Liver (tissue), 9 donors: ENCODE results near the gene SGSM1. TPM values are rescaled to one million over a fixed set of nuclear protein-coding genes. Genes with fewer than 3 reads are reported as not detected.

Experiments
- DNase-seq: peaks from one replicate; pipeline ENCODE4 v3.0.0-alpha.2; 2017; ENCODE audit warnings: low spot score
- H3K27ac ChIP-seq, 2 donors: one replicate each; pipeline ENCODE4 v1.7.0; 2013; ENCODE audit warnings: inconsistent platforms in 2 of 2, low read length in 2 of 2, control low read depth in 1 of 2, low read depth in 1 of 2, mild to moderate bottlenecking in 1 of 2
- H3K27me3 ChIP-seq, 4 donors: one replicate each; pipeline versions ENCODE4 v1.6.1 to v1.7.0; 2013; ENCODE audit warnings: low read length in 3 of 4, inconsistent platforms in 1 of 4, mild to moderate bottlenecking in 1 of 4, moderate library complexity in 1 of 4; ENCODE audit not compliant: control insufficient read depth in 4 of 4, insufficient read depth in 4 of 4
- H3K36me3 ChIP-seq, 4 donors: one replicate each; pipeline versions ENCODE4 v1.6.1 to v1.7.0; 2013; ENCODE audit warnings: low read length in 3 of 4, mild to moderate bottlenecking in 3 of 4, low read depth in 1 of 4, moderate library complexity in 1 of 4; ENCODE audit not compliant: control insufficient read depth in 4 of 4, insufficient read depth in 3 of 4
- H3K4me1 ChIP-seq, 4 donors: one replicate each; pipeline versions ENCODE4 v1.6.1 to v1.7.0; 2013; ENCODE audit warnings: low read length in 3 of 4, mild to moderate bottlenecking in 3 of 4, moderate library complexity in 1 of 4; ENCODE audit not compliant: control insufficient read depth in 4 of 4, insufficient read depth in 4 of 4
- H3K4me3 ChIP-seq, 3 donors: one replicate each; pipeline versions ENCODE4 v1.6.1 to v1.7.0; 2013; ENCODE audit warnings: low read length in 3 of 3, control low read depth in 1 of 3, low read depth in 1 of 3, mild to moderate bottlenecking in 1 of 3
- H3K9ac ChIP-seq, 2 donors: one replicate each; pipeline ENCODE4 v1.7.0; 2013; ENCODE audit warnings: low read length in 2 of 2, mild to moderate bottlenecking in 2 of 2, moderate library complexity in 2 of 2, control low read depth in 1 of 2, low read depth in 1 of 2
- H3K9me3 ChIP-seq, 4 donors: one replicate each; pipeline versions ENCODE4 v1.6.1 to v1.7.0; 2013; ENCODE audit warnings: low read length in 3 of 4; ENCODE audit not compliant: control insufficient read depth in 4 of 4
- EGR1 ChIP-seq, 2 donors: IDR thresholded peaks; 2 replicates each; pipeline ENCODE4 v1.6.1; 2016 to 2018; ENCODE audit warnings: antibody characterized with exemption in 2 of 2, low read depth in 2 of 2
- FOXA2 ChIP-seq: IDR thresholded peaks from 2 replicates; pipeline ENCODE4 v1.6.1; 2016; ENCODE audit warnings: antibody characterized with exemption
- GABPA ChIP-seq, 2 donors: IDR thresholded peaks in 1 of 2; conservative IDR thresholded peaks in 1 of 2; 2 replicates each; pipeline ENCODE4 v1.6.1; 2016; ENCODE audit warnings: antibody characterized with exemption in 2 of 2, mild to moderate bottlenecking in 1 of 2, moderate library complexity in 1 of 2
- HNF4A ChIP-seq, 2 donors: conservative IDR thresholded peaks; 2 replicates each; pipeline ENCODE4 v1.6.1; 2016; ENCODE audit warnings: antibody characterized with exemption in 2 of 2, mild to moderate bottlenecking in 2 of 2
- JUND ChIP-seq, 2 donors: IDR thresholded peaks; 2 replicates each; pipeline ENCODE4 v1.6.1; 2016; ENCODE audit warnings: antibody characterized with exemption in 2 of 2
- RAD21 ChIP-seq, 2 donors: IDR thresholded peaks; 2 replicates each; pipeline ENCODE4 v1.6.1; 2016; ENCODE audit warnings: antibody characterized with exemption in 2 of 2, mild to moderate bottlenecking in 2 of 2
- SP1 ChIP-seq: IDR thresholded peaks from 2 replicates; pipeline ENCODE4 v1.6.1; 2018; ENCODE audit warnings: antibody characterized with exemption, mild to moderate bottlenecking
- TAF1 ChIP-seq: conservative IDR thresholded peaks from 2 replicates; pipeline ENCODE4 v1.6.1; 2016; ENCODE audit warnings: antibody characterized with exemption, mild to moderate bottlenecking
- WGBS: extraction: QIAGEN DNeasy Blood & Tissue Kit; methylation state at CpG from one replicate; pipeline ENCODE4 v1.1.7; 2013; 5-methylcytosine and 5-hydroxymethylcytosine counted together
- polyA plus RNA-seq, 2 donors: library from polyadenylated mRNA; stranded (reverse) in 1 of 2; unstranded in 1 of 2; fragments of 200-250 nt in 1 of 2; fragments of >200 nt in 1 of 2; fragmentation: Nextera tagmentation in 1 of 2; extraction: Ambion mirVana in 1 of 2; gene quantifications; one replicate each; pipeline versions ENCODE4 v1.2.1 to v1.2.3, GENCODE V29; 2013 to 2015
- total RNA-seq, 2 donors: library from RNA; depleted of rRNA; stranded (reverse); fragments of >200 nt; gene quantifications; one replicate each; pipeline ENCODE4 v1.2.3, GENCODE V29; 2014
- TF ChIP-seq, protein P1 (sequence below): IDR thresholded peaks from 2 replicates; pipeline ENCODE4 v1.6.1; 2016; ENCODE audit warnings: antibody characterized with exemption
- TF ChIP-seq, protein P2 (sequence below): IDR thresholded peaks from 2 replicates; pipeline ENCODE4 v1.6.1; 2016; ENCODE audit warnings: antibody characterized with exemption, mild to moderate bottlenecking
- TF ChIP-seq, protein P3 (sequence below): IDR thresholded peaks from 2 replicates; pipeline ENCODE4 v1.6.1; 2016; ENCODE audit warnings: antibody characterized with exemption
- TF ChIP-seq, protein P4 (sequence below): IDR thresholded peaks from 2 replicates; pipeline ENCODE4 v1.6.1; 2016; ENCODE audit warnings: antibody characterized with exemption
- TF ChIP-seq, protein P5 (sequence below): fragments of 150-350 bp; IDR thresholded peaks from 2 replicates; pipeline ENCODE4 v1.5.1; 2017; ENCODE audit warnings: improper control_type of control experiment, low read depth, low read length; ENCODE audit not compliant: missing input control
- donor health status: healthy.
- donor health status: healthy.
- donor health status: healthy.
- donor health status: healthy.
- donor health status: healthy.

SGSM1 gene
- total and polyA plus RNA-seq, 4 donors, result 0.08 to 0.51 (median 0.21) TPM

DNA sequence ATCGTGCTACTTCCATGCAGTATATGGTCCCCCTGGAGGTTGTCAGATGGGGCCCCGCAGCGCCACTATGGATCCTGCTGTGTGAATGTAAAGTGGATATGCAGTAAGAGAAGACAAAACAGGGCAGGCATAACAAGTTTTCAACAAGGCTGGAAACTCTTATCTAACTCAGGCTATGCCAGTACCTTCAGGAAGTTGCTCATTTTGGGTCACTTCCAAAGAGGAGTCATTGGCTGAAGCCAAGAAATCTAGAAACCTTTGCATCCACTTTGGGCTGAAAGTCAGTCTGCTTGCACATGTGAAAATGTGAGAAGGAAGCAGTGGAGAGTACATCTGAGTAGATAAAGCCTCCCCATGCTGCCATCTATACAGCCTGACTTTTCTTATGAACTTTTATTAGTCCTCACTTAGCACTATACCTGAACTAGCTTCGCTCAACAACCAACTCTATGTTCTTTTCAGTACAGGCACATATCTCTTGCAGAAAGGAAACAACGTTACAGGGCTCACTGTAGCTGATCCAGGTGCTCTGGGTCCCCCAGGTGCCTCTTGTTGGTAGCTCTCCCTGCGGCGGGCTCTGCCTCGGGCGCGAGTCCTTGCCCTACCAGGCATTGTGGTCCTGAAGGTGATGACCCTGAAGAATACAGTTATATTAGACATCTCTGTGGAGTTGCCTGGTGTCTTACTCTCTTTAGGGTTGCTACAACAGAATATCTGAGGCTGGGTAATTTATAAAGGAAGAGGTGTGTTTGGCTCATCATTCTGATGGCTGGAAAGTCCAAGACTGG lies 43.9 kb upstream of the SGSM1 start:
- no peak overlapping the region for H3K9ac ChIP-seq
- 94% methylated on average over 10 of the region's 10 CpGs for WGBS
- TF ChIP-seq, protein P1, sequence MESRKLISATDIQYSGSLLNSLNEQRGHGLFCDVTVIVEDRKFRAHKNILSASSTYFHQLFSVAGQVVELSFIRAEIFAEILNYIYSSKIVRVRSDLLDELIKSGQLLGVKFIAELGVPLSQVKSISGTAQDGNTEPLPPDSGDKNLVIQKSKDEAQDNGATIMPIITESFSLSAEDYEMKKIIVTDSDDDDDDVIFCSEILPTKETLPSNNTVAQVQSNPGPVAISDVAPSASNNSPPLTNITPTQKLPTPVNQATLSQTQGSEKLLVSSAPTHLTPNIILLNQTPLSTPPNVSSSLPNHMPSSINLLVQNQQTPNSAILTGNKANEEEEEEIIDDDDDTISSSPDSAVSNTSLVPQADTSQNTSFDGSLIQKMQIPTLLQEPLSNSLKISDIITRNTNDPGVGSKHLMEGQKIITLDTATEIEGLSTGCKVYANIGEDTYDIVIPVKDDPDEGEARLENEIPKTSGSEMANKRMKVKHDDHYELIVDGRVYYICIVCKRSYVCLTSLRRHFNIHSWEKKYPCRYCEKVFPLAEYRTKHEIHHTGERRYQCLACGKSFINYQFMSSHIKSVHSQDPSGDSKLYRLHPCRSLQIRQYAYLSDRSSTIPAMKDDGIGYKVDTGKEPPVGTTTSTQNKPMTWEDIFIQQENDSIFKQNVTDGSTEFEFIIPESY, result no peak
- TF ChIP-seq, protein P2, sequence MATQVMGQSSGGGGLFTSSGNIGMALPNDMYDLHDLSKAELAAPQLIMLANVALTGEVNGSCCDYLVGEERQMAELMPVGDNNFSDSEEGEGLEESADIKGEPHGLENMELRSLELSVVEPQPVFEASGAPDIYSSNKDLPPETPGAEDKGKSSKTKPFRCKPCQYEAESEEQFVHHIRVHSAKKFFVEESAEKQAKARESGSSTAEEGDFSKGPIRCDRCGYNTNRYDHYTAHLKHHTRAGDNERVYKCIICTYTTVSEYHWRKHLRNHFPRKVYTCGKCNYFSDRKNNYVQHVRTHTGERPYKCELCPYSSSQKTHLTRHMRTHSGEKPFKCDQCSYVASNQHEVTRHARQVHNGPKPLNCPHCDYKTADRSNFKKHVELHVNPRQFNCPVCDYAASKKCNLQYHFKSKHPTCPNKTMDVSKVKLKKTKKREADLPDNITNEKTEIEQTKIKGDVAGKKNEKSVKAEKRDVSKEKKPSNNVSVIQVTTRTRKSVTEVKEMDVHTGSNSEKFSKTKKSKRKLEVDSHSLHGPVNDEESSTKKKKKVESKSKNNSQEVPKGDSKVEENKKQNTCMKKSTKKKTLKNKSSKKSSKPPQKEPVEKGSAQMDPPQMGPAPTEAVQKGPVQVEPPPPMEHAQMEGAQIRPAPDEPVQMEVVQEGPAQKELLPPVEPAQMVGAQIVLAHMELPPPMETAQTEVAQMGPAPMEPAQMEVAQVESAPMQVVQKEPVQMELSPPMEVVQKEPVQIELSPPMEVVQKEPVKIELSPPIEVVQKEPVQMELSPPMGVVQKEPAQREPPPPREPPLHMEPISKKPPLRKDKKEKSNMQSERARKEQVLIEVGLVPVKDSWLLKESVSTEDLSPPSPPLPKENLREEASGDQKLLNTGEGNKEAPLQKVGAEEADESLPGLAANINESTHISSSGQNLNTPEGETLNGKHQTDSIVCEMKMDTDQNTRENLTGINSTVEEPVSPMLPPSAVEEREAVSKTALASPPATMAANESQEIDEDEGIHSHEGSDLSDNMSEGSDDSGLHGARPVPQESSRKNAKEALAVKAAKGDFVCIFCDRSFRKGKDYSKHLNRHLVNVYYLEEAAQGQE, result no peak
- no peak for TF ChIP-seq SP1
- TF ChIP-seq, protein P3, sequence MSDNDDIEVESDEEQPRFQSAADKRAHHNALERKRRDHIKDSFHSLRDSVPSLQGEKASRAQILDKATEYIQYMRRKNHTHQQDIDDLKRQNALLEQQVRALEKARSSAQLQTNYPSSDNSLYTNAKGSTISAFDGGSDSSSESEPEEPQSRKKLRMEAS, result no peak
- TF ChIP-seq GABPA (IDR thresholded peaks at IDR 0.05 in 1 of 2, conservative IDR thresholded peaks at IDR 0.05 in 1 of 2), result no peak
- TF ChIP-seq, protein P4, sequence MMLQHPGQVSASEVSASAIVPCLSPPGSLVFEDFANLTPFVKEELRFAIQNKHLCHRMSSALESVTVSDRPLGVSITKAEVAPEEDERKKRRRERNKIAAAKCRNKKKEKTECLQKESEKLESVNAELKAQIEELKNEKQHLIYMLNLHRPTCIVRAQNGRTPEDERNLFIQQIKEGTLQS, result no peak
- TF ChIP-seq, protein P5, sequence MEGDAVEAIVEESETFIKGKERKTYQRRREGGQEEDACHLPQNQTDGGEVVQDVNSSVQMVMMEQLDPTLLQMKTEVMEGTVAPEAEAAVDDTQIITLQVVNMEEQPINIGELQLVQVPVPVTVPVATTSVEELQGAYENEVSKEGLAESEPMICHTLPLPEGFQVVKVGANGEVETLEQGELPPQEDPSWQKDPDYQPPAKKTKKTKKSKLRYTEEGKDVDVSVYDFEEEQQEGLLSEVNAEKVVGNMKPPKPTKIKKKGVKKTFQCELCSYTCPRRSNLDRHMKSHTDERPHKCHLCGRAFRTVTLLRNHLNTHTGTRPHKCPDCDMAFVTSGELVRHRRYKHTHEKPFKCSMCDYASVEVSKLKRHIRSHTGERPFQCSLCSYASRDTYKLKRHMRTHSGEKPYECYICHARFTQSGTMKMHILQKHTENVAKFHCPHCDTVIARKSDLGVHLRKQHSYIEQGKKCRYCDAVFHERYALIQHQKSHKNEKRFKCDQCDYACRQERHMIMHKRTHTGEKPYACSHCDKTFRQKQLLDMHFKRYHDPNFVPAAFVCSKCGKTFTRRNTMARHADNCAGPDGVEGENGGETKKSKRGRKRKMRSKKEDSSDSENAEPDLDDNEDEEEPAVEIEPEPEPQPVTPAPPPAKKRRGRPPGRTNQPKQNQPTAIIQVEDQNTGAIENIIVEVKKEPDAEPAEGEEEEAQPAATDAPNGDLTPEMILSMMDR, result no peak
- TF ChIP-seq HNF4A (conservative IDR thresholded peaks at IDR 0.05), result no peak
- TF ChIP-seq RAD21 (IDR thresholded peaks at IDR 0.05), result no peak
- no peaks in the 10 kb centered on the region for H3K27me3 ChIP-seq
- H3K4me1 ChIP-seq, result no peaks in the 10 kb centered on the region
- H3K9me3 ChIP-seq, result no peaks in the 10 kb centered on the region
- H3K27ac ChIP-seq, result no peak overlapping the region
- no peak overlapping the region for H3K4me3 ChIP-seq
- no peak for DNase-seq
- H3K36me3 ChIP-seq, result no peaks in the 10 kb centered on the region

GRCh38 chr22:24763872-24764485 lies 42.0 kb upstream of the SGSM1 start:
- Histone ChIP-seq H3K4me1 (no peaks in the 10 kb centered on the region), H3K4me3 (no peak overlapping the region), H3K27ac (no peak overlapping the region), H3K9me3 (no peaks in the 10 kb centered on the region), H3K36me3 (no peaks in the 10 kb centered on the region), H3K9ac (no peak overlapping the region), H3K27me3 (no peaks in the 10 kb centered on the region)
- no peak for DNase-seq
- TF ChIP-seq, protein P4, result no peak
- no peak for TF ChIP-seq FOXA2
- TF ChIP-seq JUND (IDR thresholded peaks at IDR 0.05), result no peak
- TF ChIP-seq GABPA (IDR thresholded peaks at IDR 0.05 in 1 of 2, conservative IDR thresholded peaks at IDR 0.05 in 1 of 2), result no peak
- no peak for TF ChIP-seq EGR1 (IDR thresholded peaks at IDR 0.05; ENCODE audit: low read depth in 2 of 2)
- no peak for TF ChIP-seq RAD21 (IDR thresholded peaks at IDR 0.05)
- TF ChIP-seq, protein P5, result no peak
- TF ChIP-seq TAF1, result no peak
- TF ChIP-seq, protein P2, result no peak
- WGBS, result 77% methylated on average over 38 of the region's 38 CpGs
